ENCODE measurements around the gene TSFM.

GRCh38 chr12:57826400-57826799, 43.8 kb downstream of the TSFM start:
- TF ChIP-seq CTCF (IDR thresholded peaks at IDR 0.05; ENCODE audit: insufficient read depth, low read length) (no peak), REST (IDR thresholded peaks at IDR 0.05; ENCODE audit: insufficient replicate concordance, low read depth) (no peak), POLR2AphosphoS5 (IDR thresholded peaks at IDR 0.05; ENCODE audit: low read depth) (no peak)
